Measurements from ENCODE around the gene SLC8A3.

DNA sequence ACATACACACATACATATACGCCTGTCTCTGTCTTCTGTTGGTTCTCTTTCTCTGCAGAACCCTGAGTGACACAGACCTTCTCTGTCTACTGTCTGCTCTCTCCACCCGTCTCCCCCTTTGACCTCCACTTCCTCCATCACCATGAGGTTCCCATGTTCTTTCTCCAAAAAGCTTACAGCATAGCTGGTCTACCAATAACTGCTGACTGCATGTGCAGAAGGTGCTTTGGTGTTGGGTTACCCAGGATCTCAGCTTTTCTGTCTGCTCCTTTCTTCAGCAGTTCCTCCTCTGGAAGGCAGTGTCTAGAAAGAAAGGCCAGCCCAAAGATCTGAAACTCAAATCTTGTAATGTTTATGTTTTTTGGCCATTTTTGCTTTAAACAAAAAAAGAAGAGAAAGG, 184.0 kb downstream of the SLC8A3 start:
- no peak for TF ChIP-seq CTCF (IDR thresholded peaks at IDR 0.05)
- no peak for TF ChIP-seq POLR2A (IDR thresholded peaks at IDR 0.05)
